ENCODE data around the gene TRPM5. TPM values are rescaled to one million over a fixed set of nuclear protein-coding genes. Genes with fewer than 3 reads are reported as not detected.
A peak's percentile ranks its signal among the peaks of the same experiment; 100 is the strongest.

Gene TRPM5
- total and polyA plus RNA-seq, 2 of the 8 experiments (the other 6 are each of a cell fraction or from before 2014, with no cell fraction given) = 0.02 TPM; not detected in 1

DNA sequence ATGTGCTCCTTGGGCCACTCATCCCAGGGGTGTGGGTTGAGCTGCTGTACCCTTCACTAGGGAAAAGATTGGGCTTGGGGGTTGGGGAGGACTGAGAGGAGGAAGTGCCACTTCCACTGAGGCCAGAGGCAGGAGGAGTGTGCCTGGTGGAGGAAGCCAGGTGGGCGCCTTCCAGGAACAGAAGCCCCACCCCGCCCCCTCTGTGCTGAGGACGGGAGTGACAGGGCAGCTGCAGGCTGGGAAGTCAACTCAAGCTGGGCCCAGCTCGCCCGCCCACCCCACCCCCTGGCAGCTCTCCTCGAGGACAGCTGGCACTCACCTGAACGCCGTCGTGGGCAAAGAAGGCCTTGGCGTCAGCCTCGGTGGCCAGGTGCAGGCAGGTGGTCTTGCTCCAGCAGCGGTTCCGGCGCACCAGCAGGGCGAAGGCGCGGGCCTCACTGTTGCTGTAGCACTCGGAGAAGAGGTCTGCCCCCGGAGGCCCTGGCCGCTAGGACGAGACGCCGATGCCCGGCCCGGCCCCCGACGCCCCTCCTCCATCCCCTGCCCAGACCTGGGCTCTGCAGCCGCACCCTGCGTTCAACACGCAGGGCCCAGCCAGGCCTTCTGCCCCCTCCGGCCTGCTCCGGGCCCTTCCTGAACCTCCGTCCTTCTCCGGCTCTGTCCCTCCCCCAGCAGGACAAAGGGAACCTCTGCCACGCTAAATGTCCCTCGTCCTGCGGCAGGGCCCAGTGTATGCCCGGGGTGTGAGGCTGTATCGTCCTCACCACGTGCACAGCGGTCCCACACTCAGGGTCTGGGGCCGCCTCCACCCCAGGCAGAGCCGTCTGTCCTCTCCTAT lies 30.4 kb downstream of the TRPM5 start:
- FAIRE-seq (no peak), DNase-seq (ENCODE audit: low read depth in 1 of 2, low spot score in 2 of 2) (no peak)
- H3K23ac ChIP-seq (ENCODE audit: insufficient read length) = no peak overlapping the region
- H3K23me2 ChIP-seq (ENCODE audit: low read depth, low read length) = no peaks in the 10 kb centered on the region
- no peak overlapping the region for H2BK12ac ChIP-seq (ENCODE audit: low read depth, low read length)
- ChIA-PET CTCF (ENCODE audit: partially characterized antibody) (interaction anchor here (0.6 to 2.6 kb wide), 11 partner anchors 13 to 479 kb away, joined by 3 to 23 read pairs (median 5); partner anchors contain the start of gene TSSC4), POLR2A (ENCODE audit: partially characterized antibody) (interaction anchor here (0.7 to 2.3 kb wide), 3 partner anchors 9 to 13 kb away, joined by 3 to 4 read pairs (median 4); partner anchors contain the start of gene TSSC4)
- H3K79me1 ChIP-seq (ENCODE audit: low read depth, low read length) = no peaks in the 10 kb centered on the region
- no peaks in the 10 kb centered on the region for H3K79me2 ChIP-seq (ENCODE audit: control insufficient read depth in 1 of 2, insufficient read depth in 2 of 2, low read length in 2 of 2)
- peak overlapping the region; percentile 79 for H4K8ac ChIP-seq (ENCODE audit: extremely low read depth, insufficient read depth, low read length)
- H2BK5ac ChIP-seq (ENCODE audit: low read depth, low read length) = no peak overlapping the region
- no peak overlapping the region for H2BK15ac ChIP-seq (ENCODE audit: low read length)
- H3K4ac ChIP-seq (replicated peaks; ENCODE audit: insufficient read length, low read depth, low read length) = no peak overlapping the region
- no peaks in the 10 kb centered on the region; a peak in 1 of 7 replicates for H3K27me3 ChIP-seq (replicated peaks in 1 of 4; ENCODE audit: control insufficient read depth in 3 of 4, extremely low read depth in 1 of 4, insufficient read depth in 3 of 4, low read length in 3 of 4)
- H2AFZ ChIP-seq (ENCODE audit: low read length) = no peak overlapping the region
- H3K18ac ChIP-seq (ENCODE audit: extremely low read depth, low read length) = no peak overlapping the region
- H3K4me1 ChIP-seq (replicated peaks in 1 of 4; ENCODE audit: control insufficient read depth in 3 of 4, insufficient read depth in 4 of 4, low read length in 3 of 4) = no peaks in the 10 kb centered on the region
- no peaks in the 10 kb centered on the region for H3K9me3 ChIP-seq (ENCODE audit: insufficient read depth in 2 of 2, low read depth in 1 of 2, low read length in 1 of 2)
- H3K36me3 ChIP-seq (ENCODE audit: control insufficient read depth in 2 of 4, insufficient read depth in 4 of 4, low read length in 3 of 4) = no peaks in the 10 kb centered on the region
- no peak overlapping the region for H3K56ac ChIP-seq (replicated peaks; ENCODE audit: insufficient read length, low read depth, low read length)
- no peak overlapping the region for H3K4me2 ChIP-seq (ENCODE audit: insufficient read depth in 1 of 2, low read depth in 2 of 2, low read length in 2 of 2)
- H2BK20ac ChIP-seq (ENCODE audit: low read length) = no peak overlapping the region
- 98% methylated on average over 7 of the region's 43 CpGs; no CpG with 5 or more reads in 1 of the 2 experiments for WGBS, 2 experiments (ENCODE audit: extremely low coverage in 1 of 2, insufficient coverage in 1 of 2, insufficient read length in 1 of 2, insufficient replicate concordance in 2 of 2, low coverage in 1 of 2, low lambda C conversion rate in 2 of 2, missing lambda C conversion rate in 1 of 2)
- H4K20me1 ChIP-seq (replicated peaks in 1 of 2; ENCODE audit: control insufficient read depth in 1 of 2, insufficient read depth in 2 of 2, low read length in 2 of 2) = no peaks in the 10 kb centered on the region
- no peak overlapping the region for H3K9ac ChIP-seq (replicated peaks in 1 of 4; ENCODE audit: extremely low read depth in 1 of 4, low read depth in 3 of 4, low read length in 3 of 4)
- no peak overlapping the region for H4K91ac ChIP-seq (replicated peaks; ENCODE audit: insufficient read length, low read length)
- H3K27ac ChIP-seq (ENCODE audit: low read depth, low read length) = no peak overlapping the region
- H2AK5ac ChIP-seq (ENCODE audit: low read depth, low read length) = no peak overlapping the region
- H2BK120ac ChIP-seq (replicated peaks; ENCODE audit: low read depth, low read length) = no peak overlapping the region
- H3K4me3 ChIP-seq (ENCODE audit: extremely low read depth in 1 of 4, insufficient read depth in 2 of 4, low read depth in 3 of 4, low read length in 4 of 4) = no peak overlapping the region
- no peak overlapping the region for H3K14ac ChIP-seq (ENCODE audit: insufficient read length)
- H4K5ac ChIP-seq (ENCODE audit: insufficient read length, low read depth, low read length) = no peak overlapping the region
- TF ChIP-seq HDAC6 (IDR thresholded peaks at IDR 0.05; ENCODE audit: low read depth, low read length) (no peak), KDM5A (IDR thresholded peaks at IDR 0.05; ENCODE audit: low read length) (no peak), CHD2 (IDR thresholded peaks at IDR 0.05; ENCODE audit: low read length) (no peak), GABPA (IDR thresholded peaks at IDR 0.05; ENCODE audit: borderline replicate concordance, insufficient read depth, low read length) (no peak), POU5F1 (IDR thresholded peaks at IDR 0.05; ENCODE audit: low read depth, low read length) (no peak), SP2 (IDR thresholded peaks at IDR 0.05; ENCODE audit: low read length) (no peak), TEAD4 (IDR thresholded peaks at IDR 0.05; ENCODE audit: low read depth, low read length) (no peak), PHF8 (conservative IDR thresholded peaks at IDR 0.05; ENCODE audit: low read depth, low read length) (no peak), SP1 (IDR thresholded peaks at IDR 0.05; ENCODE audit: low read depth, low read length) (no peak), SRF (IDR thresholded peaks at IDR 0.05; ENCODE audit: low read depth, low read length) (no peak)
- TF ChIP-seq, protein P1, sequence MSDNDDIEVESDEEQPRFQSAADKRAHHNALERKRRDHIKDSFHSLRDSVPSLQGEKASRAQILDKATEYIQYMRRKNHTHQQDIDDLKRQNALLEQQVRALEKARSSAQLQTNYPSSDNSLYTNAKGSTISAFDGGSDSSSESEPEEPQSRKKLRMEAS (IDR thresholded peaks at IDR 0.05) = peak; percentile 33; the same call in 1 of the 2 replicates

All from H1 (cell line).